ENCODE data around the gene RGL4.

Gene RGL4

DNA sequence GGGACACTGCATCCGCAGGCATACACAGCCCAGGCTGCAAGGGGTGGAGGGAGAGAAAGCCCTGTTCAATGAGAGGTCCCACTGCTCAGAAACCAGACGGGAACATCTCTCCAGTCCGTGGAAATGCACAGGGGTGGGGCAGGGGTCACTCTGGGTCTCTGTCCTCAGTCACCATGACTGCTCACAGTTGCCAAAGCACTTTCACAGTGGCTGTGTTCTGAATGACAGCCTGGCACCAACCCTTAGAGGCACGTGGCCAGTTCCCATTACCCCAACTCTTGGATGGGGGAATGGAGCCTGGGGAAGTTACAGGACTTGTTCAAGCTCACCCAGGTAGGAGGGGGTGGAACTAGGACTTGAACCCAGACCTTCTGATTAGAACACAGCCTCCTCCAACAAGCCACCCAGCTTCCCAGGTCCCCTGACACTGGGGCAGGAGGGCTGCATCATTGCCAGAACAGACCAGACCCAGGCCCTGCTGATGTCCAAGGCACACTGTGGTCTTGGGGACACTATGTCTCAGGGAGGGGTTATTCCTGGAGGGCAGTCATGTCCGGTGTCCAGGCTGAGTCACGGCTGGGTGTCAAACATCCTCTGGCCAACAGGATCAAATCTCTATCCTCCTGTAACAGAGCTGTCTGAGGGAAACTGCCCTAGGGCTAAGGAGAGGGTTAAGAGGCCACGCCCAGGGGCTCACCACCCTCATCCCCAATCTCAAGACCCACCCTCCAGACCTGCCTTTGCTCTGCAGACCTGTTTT is 51.9 kb downstream of the RGL4 start:
- DNase-seq (ENCODE audit: insufficient read length, low spot score) (no peak), FAIRE-seq (no peak)
- TF ChIP-seq, protein P1, sequence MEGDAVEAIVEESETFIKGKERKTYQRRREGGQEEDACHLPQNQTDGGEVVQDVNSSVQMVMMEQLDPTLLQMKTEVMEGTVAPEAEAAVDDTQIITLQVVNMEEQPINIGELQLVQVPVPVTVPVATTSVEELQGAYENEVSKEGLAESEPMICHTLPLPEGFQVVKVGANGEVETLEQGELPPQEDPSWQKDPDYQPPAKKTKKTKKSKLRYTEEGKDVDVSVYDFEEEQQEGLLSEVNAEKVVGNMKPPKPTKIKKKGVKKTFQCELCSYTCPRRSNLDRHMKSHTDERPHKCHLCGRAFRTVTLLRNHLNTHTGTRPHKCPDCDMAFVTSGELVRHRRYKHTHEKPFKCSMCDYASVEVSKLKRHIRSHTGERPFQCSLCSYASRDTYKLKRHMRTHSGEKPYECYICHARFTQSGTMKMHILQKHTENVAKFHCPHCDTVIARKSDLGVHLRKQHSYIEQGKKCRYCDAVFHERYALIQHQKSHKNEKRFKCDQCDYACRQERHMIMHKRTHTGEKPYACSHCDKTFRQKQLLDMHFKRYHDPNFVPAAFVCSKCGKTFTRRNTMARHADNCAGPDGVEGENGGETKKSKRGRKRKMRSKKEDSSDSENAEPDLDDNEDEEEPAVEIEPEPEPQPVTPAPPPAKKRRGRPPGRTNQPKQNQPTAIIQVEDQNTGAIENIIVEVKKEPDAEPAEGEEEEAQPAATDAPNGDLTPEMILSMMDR (IDR thresholded peaks at IDR 0.05; ENCODE audit: insufficient read depth, missing control alignments) = no peak

DNA sequence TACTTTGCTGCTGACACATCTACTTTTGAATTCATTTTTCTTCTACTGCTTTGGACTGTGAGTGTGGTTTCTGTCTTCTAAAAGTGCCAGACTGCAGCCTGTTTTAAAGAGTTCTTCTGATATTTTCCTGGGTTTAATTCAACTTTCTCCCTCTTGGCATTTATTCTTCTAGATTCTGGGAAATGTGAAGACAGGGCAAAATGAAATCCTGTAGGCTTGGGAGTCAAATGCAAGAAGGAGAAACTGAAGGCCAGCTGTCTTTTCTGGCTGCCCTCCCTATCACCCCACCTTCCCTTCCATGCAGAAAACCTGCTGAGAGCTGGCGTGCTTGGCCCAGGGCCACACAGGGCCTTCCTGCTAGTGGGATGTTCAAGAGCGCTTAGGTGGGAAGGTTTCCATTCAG is 52.5 kb downstream of the RGL4 start:
- FAIRE-seq (no peak), DNase-seq (ENCODE audit: insufficient read length, low spot score) (no peak)
- TF ChIP-seq, protein P1 (IDR thresholded peaks at IDR 0.05; ENCODE audit: insufficient read depth, missing control alignments) = no peak

DNA sequence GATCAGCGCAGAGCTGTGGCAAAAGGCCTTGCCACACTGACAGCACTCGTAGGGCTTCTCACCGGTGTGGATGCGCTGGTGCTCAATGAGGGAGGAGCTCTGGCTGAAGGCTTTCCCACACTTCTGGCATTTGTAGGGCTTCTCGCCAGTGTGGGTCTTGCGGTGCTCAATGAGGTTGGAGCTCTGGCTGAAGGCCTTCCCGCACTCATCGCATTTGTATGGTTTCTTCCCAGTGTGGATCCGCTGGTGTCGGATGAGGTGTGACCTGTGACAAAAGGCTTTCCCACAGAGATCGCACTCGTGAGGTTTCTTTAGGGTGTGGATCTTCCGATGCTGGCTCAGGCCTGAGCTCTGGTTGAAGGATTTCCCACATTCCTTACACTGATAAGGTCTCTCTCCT is 53.2 kb downstream of the RGL4 start:
- no peak for FAIRE-seq
- TF ChIP-seq, protein P1 (IDR thresholded peaks at IDR 0.05; ENCODE audit: insufficient read depth, missing control alignments) = no peak
- DNase-seq (ENCODE audit: insufficient read length, low spot score) = no peak

DNA sequence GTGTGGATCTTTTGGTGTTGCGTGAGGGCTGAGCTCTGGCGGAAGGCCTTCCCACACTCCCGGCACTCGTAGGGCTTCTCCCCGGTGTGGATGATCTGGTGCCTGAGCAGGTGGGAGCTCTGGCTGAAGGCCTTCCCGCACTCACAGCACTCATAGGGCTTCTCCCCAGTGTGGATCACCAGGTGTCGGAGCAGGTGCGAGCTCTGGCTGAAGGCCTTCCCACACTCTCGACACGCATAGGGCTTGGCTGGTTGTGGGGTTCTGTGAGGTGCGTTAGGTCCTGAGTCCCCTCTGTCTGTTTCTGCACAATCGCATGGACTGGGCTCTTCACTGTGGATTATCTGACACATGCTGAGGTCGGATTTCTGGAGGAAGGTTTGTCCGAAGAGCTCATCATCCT is 53.7 kb downstream of the RGL4 start:
- FAIRE-seq (no peak), DNase-seq (ENCODE audit: insufficient read length, low spot score) (no peak)
- TF ChIP-seq, protein P1 (IDR thresholded peaks at IDR 0.05; ENCODE audit: insufficient read depth, missing control alignments) = no peak

DNA sequence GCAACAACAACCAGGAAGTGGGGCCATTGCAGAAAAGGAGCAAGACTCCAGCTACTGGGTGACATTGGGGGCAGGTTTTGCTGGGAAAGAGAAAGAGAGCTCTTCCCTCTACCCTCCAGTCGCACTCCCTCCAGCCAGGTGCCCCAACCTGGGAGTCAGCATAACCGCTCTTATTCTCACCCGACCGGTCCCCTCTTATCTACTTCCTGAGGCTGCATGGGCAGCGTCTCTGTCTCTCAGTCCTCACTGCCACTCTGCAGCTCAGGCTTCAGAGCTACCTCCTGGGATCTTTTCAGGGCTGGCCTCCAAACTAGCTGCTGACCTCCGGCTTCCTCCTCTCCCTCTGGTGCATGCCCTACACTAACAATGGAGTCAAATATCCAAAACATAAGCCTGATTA is 55.0 kb downstream of the RGL4 start:
- TF ChIP-seq, protein P1 (IDR thresholded peaks at IDR 0.05; ENCODE audit: insufficient read depth, missing control alignments) = no peak
- DNase-seq (ENCODE audit: insufficient read length, low spot score) (no peak), FAIRE-seq (no peak)

All from D721Med (cell line).